GM18951 (cell line): ENCODE data around the gene ARHGAP22.

Experiments
- POLR2A ChIP-seq: IDR thresholded peaks from 4 replicates; pipeline ENCODE4 v1.6.1; 2011; ENCODE audit warnings: mild to moderate bottlenecking; ENCODE audit not compliant: insufficient read length, insufficient read depth; ENCODE audit errors: extremely low read depth
- in situ Hi-C: fragments of 300-500 bp; cut with MboI; formaldehyde crosslinking; loops from one replicate; pipeline ENCODE4 v1.12.0; 2022; ENCODE audit warnings: low sequenced_read_pairs, mixed read lengths, inconsistent platforms; ENCODE audit not compliant: unreplicated experiment

ARHGAP22 gene

GRCh38 chr10:48598936-48599829 is 5.7 kb downstream of the ARHGAP22 start:
- in situ Hi-C loops = no loop called here

DNA sequence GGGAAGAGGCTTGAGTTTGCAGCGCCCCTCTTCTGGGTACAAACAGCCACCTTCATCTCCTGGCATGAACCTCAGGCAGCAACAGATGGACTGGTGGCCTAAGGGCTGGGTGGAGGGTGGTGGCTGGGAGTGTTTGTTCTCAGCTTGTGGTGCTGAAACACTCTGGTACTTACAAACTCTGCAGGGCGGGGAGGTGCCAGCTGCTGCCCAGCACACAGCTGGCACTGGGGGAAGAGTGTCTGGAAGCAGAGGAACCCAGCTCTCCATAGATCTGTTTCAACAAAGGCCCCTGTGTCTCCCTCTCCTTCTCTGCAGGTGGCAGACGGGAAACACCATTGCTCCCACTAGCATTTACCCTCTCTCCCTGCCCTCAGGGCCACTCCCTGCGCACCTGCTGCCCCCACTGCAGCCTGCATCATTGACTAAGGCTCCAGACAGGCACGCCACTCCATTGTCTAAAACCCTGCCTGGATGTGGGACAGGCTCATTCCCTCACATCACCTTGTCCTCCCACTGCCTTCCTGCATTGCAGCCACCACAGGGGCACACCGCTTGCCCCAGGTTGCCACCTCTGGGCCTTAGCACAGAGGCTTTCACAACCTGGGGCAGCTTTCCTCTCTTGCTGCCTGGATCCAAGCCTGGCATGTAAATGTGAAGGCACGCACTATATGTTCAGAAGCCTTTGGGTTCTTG is 6.5 kb downstream of the ARHGAP22 start:
- in situ Hi-C loops = no loop called here
- no peak for TF ChIP-seq POLR2A

More at GRCh38 chr10:48598936-48599829, 5.7 kb downstream of the ARHGAP22 start:
- no peak for TF ChIP-seq POLR2A

DNA sequence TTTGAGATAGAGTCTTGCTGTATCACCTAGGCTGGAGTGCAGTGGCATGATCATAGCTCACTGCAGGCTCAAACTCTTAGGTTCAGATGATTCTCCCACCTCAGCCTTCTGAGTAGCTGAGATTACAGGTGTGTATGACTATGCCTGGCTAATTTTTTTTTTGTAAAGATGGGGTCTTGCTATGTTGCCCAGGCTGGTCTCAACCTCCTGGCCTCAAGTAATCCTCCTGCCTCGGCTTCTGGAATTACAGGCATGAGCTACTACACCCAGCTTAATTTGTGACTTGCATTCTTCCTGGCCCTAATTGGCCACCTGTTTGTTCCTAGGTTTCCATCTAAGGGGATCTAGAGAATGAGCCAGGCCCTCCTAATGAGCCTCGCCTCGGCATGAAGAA is 9.3 kb downstream of the ARHGAP22 start:
- in situ Hi-C loops = no loop called here
- TF ChIP-seq POLR2A = no peak

GRCh38 chr10:48594803-48595538 is 9.9 kb downstream of the ARHGAP22 start:
- TF ChIP-seq POLR2A = no peak
- in situ Hi-C loops = no loop called here

DNA sequence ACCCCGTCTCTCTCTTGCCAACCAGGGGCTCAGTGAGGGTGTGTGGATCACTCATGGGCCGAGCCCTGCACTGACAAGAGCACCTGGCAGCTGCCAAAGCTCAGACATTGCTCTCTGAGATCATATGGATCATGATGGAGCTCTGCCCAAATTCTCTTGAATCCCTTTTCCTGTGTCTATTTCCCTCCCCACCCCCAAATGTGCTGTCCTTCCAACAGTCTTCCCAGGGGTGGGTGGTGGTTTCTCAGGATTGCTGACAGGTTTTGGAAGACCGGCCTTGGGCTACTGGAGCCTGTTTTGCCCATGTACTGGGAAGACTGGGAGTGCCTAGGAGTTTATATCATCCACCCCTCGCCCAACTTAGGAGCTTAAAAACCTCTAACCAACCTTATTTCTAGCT is 10.5 kb downstream of the ARHGAP22 start:
- TF ChIP-seq POLR2A = no peak
- in situ Hi-C loops = no loop called here

DNA sequence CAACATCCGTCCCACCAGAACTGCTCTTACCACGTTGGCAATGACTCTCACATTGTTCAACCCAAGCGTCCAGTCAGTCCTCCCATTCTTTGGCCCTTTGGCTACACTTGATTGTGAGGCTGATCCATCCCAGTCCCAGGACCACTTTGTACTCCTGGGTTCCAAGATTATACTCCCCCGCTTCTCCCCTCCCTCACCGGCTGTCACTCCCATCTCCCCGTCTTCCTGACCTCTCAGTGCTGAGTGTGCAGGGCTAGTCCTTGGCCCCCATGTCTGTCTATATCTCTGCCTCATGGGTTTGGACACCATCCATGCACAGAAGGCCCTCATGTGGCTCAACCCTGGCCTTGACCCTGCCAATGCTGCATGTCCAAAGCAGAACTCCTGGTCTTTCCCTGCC is 12.5 kb downstream of the ARHGAP22 start:
- in situ Hi-C loops = no loop called here
- TF ChIP-seq POLR2A = no peak

GRCh38 chr10:48590945-48591344 is 13.9 kb downstream of the ARHGAP22 start:
- in situ Hi-C loops = no loop called here
- no peak for TF ChIP-seq POLR2A

DNA sequence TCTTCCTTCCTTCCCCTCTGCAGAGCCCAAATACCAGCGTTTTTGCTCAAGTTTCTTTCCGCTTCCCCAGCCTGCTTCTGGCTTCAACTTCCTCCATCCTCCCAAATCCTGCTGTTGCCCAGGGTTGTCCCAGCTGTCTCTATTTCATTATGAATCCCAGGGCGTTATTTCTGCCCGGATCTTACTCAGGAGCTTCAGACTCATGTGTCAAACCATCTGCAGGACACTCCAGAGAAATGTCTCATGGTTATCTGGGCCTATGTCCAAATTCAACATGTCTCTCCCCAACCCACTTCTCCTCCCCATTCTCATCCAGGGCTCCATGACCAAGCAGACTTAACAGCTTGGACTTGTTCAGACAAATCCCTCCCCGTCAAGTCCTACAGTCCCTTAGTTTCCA is 15.6 kb downstream of the ARHGAP22 start:
- TF ChIP-seq POLR2A = no peak
- in situ Hi-C loops = no loop called here

GRCh38 chr10:48587819-48588218 is 17.1 kb downstream of the ARHGAP22 start:
- in situ Hi-C loops = no loop called here
- TF ChIP-seq POLR2A = no peak

GRCh38 chr10:48587101-48587500 is 17.8 kb downstream of the ARHGAP22 start:
- no peak for TF ChIP-seq POLR2A
- in situ Hi-C loops = no loop called here

DNA sequence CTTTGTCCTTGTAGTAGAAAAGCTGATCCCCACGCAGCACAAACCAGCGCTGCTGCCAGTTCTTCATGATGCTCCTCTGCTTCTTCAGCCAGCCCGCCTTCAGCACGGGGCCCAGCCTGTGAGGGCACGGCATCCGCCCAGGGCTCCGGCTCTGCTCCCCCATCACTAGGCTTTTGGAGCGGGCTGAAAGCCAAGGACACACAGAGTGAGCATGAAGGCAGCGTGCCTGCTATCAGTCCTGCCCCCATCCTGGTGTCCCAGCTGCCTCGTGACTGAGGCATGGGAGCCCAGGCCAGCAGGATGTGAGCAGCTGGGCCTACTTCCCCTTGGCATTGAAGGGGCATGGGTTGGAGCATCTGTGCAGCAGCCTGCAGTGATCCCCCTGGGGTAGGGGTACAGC is 21.9 kb downstream of the ARHGAP22 start:
- in situ Hi-C loops = no loop called here
- TF ChIP-seq POLR2A = no peak

- in situ Hi-C loops = no loop called here
- no peak for TF ChIP-seq POLR2A
Measured at GRCh38 chr10:48580236-48580635, 24.6 kb downstream of the ARHGAP22 start.

DNA sequence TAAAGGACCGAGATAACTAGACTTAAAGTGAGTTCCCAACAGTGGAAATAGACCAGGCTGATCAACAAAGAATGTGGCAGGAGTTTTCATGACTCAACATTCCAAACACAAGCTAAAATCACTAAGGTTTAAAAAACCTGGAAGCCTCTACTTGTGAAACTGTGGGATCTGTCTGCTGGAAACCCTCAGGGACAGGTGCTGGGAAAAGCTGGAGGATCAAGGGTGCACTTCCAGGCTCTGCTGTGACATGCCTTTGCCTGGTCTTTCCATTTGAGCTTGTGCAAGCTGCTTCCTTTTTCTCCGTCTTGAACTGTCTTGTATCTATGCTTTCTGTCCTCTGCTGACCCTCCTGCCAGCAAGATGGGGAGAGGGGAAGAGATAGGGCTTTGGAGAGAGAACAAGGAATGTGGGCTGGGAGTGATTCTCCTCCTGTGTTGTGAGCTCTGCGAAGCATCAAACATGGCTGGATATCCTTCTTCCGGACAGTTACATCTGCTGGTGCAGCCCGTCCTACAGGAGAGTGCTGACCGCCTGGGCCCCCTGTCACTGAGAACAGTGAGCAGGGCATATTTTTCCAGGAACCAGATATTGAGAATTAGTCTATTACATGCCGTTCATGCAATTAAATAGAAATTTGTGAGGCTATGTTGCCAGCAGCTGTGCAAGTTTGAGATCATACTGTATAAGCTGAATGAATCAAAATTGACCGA is 25.5 kb downstream of the ARHGAP22 start:
- in situ Hi-C loops = no loop called here
- no peak for TF ChIP-seq POLR2A
